NCI-H1092 treated with DMSO at 0.1 percent for 48 hours (cell line): ENCODE results near the gene HIVEP3.

Source experiments
- DNase-seq: peaks from one replicate; lab custom pipeline; 2025; lab: John Stamatoyannopoulos, UW

Gene HIVEP3

DNA sequence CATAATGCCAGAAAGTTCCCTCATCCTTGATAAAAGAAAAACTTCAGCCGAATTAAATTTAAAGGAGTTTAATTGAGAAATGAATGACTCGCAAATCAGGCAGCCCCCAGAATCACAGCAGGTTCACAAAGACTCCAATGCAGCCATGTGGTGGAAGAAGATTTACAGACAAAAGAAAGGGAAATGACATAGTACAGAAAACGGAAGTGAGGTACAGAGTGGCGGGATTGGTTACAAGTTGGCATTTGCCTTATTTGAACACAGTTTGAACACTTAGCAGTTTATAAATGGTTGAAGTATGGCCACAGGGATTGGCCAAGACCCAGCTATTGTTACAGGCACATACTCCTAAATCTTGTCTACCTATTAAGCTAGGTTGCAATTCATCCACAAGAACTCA, 46.6 kb downstream of the HIVEP3 start:
- no peak for DNase-seq

DNA sequence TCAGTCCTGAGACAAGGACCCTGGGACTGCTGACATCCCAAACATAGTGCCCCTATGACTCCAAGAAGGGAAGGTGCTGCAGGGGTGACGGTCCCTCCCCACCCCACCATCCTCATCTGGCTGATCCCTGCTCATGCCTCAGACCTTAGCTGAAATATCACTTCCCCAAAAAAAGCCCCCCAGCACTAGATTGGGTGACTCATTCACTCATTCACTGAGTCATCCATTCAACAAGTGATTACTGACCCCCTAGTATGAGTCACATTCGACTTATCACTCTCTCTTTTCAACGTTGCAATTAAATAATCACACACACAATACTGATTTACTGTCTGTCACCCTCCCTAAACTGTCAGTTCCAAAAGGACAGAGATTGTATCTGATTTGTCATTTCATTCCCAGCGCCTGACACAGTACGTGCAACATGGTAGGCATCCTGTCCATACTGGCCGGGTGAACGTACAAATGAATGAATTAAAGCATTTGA, 48.6 kb downstream of the HIVEP3 start:
- DNase-seq = no peak

GRCh38 chr1:41868241-41868998, 50.3 kb downstream of the HIVEP3 start:
- DNase-seq = no peak

DNA sequence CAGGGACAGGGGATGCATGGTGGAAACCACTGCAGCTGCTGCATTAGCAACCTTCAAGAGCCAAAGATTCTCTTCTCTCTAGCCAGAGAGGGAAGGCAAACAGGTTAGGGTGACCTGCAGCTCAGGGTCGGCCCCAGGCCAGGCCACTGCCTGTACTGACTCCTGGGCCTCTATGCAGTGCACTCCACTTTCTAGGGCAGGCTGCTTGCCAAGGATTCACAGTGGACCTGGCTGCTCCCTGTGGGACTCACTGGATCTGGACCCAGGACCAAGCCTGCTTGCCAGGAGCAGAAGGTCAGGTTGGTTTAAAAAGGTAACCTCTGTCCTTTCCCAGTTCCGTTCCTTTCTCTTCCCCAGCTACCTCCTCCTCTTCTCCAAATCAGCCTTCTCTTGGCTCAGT, 52.4 kb downstream of the HIVEP3 start:
- DNase-seq = no peak

GRCh38 chr1:41864471-41865040, 54.2 kb downstream of the HIVEP3 start:
- DNase-seq = no peak

GRCh38 chr1:41863718-41864117, 55.0 kb downstream of the HIVEP3 start:
- DNase-seq = no peak

DNA sequence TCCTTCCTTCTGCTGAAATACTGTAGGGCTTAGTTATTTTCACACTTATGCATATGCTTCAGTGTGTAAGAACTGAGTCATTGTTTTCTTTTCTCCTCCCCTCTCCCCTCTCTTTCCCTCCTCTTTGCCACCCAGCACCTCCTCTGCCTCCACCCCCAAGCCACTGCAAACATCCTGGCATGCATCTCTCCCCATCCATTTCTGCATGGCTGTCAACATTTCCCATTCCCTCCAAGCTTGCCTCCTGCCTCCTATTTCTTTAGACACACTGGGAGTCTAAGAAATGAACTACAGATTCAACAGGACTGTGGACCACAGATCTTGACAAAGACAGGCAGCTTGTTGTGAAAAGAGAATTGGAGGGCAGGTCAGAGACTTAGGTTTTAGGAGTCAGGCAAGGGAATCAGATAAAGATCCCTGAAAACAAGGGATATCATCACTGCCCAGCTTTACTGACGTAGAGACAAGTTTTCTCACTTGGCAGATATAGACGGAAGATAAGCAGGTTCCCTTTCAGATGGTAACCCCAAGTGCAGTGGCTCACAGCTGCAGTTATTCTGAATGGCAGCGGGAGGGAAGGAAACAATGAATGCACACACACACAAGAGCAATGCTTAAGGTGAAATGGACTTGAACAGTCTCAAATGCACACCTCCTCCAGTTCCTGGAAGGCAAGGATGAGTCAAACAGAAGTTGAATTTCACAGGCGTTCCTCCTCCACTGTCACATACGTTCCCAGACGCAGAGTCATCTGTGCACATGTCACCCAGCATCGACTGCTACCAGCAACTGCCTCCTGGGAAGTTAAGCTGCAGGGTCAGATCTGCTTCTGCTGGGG, 56.1 kb downstream of the HIVEP3 start:
- no peak for DNase-seq

DNA sequence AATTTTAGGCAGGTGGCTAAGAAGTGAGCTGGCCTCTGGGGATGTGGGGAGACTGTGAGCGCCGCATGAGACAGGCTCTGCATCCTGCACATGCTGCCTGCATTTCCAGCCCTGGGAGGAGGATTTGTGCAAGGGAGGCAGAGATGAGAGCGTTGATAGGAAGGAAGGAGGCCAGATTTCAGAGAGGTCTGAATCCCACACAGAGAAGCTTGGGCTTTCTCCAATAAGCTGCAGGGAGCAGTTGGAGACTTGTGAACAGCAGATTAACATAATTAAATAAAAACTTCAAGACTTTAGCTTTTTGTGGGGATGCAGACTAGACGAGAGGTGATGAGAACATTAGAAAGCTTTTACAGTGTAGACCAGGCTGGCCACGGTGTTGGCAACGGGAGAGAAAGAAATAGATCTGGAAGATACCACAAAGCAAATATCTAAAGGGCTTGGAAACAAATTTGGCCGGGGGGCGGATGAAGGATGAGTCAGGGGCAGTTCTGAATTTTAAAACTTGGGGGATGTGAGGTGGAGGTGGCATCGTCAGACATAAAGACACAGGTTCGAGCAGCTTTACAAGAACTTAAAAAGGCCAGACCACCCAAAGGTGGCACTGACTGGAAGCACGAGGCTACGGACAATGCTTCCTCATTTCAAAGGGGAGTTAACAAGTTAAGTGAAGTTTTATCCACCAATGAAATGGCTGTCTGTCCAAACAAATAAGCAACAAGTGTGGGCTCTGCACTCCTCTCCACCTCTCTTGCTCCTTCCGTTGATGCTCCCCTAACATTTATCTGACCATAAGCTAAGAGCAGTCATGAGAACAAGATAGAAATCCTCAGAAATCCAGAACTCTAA, 57.0 kb downstream of the HIVEP3 start:
- no peak for DNase-seq

DNA sequence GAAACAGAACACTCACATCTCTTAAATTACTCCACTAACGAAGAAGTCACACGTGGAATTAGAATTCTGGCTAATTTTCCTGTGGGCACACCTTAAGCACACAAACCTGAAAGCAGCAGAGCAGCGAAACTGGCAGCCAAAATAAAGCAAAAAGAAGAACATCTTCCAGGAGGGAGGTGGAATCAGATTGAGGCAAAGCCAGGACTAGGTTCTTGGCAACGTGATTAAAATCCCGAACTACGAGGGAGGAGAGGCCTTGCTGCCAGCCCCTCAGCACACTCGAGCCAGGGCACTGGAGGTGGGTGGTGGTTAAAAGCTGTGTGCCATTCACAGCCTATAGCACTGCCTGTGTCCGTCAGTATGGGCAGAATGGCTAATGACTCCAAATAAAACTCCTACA, 58.0 kb downstream of the HIVEP3 start:
- no peak for DNase-seq

- no peak for DNase-seq
Observed at GRCh38 chr1:41860214-41860613, 58.5 kb downstream of the HIVEP3 start.

DNA sequence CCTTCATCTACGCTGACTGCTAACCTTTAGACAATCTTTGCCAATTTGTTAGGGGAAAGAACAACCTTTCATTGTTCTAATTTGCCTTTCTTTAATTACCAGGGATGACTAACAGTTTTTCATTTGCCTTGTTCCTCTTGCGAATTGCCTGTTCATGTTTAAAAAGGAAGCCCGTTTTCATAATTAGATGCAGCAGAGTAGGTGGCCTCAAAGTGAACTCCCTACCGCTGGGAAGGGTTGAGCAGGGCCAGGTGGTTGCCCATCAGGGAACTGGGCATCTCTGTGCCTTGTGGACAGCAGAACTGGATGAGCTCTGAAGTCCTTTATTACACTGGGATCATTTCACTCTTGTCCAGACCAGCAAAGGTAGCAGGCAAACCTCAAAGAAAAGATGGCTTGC, 59.0 kb downstream of the HIVEP3 start:
- DNase-seq = no peak

- no peak for DNase-seq
Observed at GRCh38 chr1:41856944-41857285, 61.8 kb downstream of the HIVEP3 start.

DNA sequence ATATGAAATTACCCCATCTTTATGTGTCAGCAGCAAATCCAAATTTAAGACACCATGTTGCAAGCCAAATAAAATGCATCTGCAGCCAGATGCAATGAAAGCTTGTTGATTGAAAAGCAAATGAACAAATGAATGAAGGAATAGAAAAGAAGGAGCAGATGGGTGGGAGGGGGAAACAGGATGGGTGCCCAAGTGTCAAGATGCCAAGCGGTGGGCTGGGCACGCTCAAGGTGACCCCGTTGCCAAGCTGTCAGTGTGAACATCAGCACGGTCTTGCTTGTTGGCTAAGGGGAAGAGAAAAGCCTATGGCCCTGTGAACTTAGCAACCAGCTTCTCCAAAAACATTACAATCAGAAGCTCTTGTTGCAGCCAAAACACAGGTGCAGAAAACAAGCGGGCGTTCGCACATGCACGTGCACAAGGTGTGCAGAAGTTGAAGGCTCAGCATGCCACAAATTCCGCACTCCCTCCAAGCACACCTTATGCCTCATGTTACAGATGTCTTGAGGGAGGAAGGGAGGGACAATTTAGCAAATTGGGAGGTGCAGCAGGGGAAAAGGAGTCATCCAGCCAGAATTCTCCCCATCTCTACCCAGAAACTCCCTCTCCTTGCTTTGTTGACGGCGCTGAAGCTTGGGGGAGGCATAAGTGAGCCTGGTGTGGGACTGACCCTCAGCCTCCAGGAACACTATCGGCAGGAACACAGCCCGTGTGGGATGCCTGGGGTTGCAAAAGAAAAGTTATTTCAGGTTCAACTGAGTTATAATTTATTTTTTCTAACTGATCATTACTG, 62.4 kb downstream of the HIVEP3 start:
- no peak for DNase-seq

DNA sequence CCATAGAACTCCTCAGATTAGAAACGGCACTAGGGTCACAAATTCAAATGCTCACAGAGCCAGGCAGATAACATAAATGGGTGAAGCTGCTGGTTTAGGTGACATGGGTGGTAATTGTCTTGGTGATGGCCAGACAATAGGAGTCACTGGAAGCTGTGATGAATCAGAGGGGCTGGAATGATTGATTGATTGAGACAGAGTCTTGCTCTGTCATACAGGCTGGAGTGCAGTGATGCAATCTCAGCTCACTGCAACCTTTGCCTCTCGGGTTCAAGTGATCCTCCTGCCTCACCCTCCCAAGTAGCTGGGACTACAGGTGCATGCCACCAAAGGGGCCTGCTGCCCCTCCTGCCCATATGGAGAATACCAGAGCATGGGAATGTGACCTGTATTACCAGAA, 63.0 kb downstream of the HIVEP3 start:
- no peak for DNase-seq

GRCh38 chr1:41853907-41854306, 64.8 kb downstream of the HIVEP3 start:
- no peak for DNase-seq

- DNase-seq = no peak
Observed at GRCh38 chr1:41852091-41852490, 66.6 kb downstream of the HIVEP3 start.

DNA sequence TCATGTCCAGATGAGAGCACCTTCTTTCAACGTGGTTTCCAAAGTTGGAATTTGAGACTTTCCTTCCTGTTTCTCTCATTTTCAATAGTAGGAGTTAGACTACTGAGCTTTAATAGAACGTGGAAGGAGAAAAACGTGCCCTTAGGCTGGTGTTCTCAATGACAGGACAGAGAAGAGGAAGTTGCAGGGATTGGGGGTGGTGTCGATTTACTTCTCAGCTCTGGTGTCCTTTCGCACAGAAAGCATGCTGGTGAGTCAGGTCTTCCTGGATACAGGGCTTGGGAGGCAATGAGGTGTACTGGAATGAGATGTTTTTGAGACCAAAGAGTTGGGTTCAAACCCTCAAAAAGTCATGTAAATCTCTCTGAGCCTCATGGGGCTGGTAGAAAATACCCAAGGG, 67.1 kb downstream of the HIVEP3 start:
- no peak for DNase-seq

DNA sequence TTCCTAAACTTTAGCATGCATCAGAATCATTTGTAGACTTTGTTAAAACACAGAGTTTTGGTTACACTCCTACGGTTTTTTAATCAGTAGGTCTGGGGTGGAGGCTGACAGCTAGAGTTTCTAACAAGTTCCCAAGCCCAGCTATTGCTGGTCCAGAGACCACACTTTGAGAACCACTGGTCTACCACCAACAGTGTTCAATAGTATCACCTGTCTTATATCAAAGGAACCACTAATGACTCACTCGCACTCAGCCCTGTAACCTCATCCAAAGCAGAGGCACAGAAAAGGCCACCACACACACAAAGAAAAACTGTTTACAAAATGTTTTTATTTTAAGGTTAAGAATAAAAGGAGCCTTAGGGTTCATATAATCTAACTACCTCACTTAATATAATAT, 68.7 kb downstream of the HIVEP3 start:
- no peak for DNase-seq

DNA sequence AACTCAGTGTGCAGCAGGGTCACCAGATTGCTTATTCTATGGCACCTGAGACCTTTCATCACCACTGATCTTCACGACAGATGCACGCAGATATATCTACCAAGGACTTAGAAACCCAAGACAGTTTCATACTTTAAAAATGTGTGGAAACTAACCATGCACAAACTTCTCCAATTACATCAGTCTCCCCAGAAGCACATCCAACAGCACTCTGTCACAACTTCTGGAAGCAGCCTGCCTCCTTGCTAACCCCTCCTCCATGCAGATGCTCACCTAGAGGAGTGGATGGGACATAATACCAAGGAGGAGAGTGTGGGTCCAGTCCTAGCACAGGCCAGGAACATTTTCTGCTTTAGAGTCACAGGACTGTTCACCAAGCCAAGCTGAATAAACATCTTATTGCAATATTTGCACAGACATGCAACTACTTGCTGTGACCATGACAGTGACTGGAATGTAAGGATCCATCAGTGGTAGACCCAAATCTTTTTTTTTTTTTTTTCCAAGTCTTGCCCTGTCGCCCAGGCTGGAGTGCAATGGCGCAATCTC, 69.4 kb downstream of the HIVEP3 start:
- DNase-seq = no peak

DNA sequence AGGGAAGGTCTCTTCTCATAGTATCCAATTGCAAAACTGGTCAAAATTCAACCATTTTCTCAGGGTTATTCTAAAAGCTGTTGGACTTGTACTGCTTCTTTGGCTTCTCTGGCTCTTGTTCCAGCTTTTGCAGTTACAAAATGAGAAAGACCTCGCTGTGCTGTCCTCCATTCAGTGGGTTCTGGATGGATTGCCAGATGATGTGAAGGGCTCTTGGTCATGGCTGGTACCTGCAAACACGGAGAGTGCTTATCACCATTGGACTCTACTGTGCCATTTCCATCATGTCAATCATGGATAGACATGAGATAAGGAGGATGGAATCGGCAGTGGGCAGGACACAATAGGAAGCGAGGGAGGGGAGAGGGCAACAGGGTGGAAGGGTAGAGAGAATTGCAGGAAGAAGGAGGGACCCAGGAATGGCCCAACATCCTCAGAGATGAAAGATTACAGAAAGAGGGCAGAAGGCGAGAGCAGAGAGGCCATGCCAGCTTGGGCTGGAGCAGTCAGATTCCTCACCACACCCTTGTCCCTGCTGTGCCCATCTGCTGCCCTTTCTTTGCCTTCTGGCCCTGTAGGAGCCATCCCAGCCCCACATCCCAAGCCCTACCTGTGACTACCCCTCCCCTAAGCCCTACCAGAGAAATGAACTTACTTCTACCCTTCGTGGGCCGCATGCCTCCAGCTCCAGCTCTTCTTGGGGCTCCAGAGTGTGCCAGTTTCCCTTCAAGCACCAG, 70.3 kb downstream of the HIVEP3 start:
- no peak for DNase-seq
